Measurements from ENCODE around the gene EFCAB6. TPM values are rescaled to one million over a fixed set of nuclear protein-coding genes. Genes with fewer than 3 reads are reported as not detected.

Gene EFCAB6
- total RNA-seq, 1 experiment from 2014 or later: 0.21 TPM

DNA sequence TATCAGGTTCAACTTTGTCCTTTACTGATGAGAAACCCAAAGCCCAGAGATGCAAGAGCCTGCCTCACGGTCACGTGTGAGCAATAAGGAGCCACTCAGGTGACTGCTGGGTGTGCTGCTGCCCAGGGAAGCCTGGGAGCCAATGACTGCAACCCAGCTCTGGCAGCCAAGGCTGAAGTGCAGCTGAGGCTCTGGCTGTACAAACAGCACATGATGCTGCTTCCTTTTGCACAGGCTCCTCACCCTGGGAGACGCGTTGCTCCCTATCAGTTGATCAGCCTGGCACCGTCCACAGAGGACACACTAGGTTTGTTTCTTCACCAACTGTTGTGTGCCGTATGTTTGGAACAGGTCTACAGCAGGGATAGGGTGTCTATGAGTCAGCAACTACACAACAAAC is 168.7 kb downstream of the EFCAB6 start:
- CTCF ChIA-PET: no interaction called here
- Histone ChIP-seq H3K4me3 (ENCODE audit: low read depth in 2 of 2, low read length in 2 of 2) (no peak overlapping the region), H3K27ac (ENCODE audit: low read length) (no peak overlapping the region), H3K9me3 (ENCODE audit: control insufficient read depth, insufficient read depth, low read depth, low read length) (peaks cover 5% of the 10 kb centered on the region; the same call in 1 of the 2 replicates), H3K4me1 (ENCODE audit: control insufficient read depth, insufficient read depth, low read length) (no peaks in the 10 kb centered on the region), H3K36me3 (ENCODE audit: control insufficient read depth, insufficient read depth, low read length) (no peaks in the 10 kb centered on the region), H3K27me3 (ENCODE audit: control insufficient read depth, insufficient read depth, low read length) (peaks cover 4% of the 10 kb centered on the region; the same call in 1 of the 2 replicates)
- DNase-seq (ENCODE audit: low read depth, low spot score): no peak
- ATAC-seq: no peak
- intact Hi-C loops (cut with micrococcal nuclease; ENCODE audit: unreplicated experiment) (no loop called here), in situ Hi-C loops (cut with HindIII; ENCODE audit: low pct_unique_long_range_greater_than_20kb, low sequenced_read_pairs) (no loop called here)
- BruUV-seq (replicated peaks): no TSS peak
- POLR2A ChIA-PET: no interaction called here
- no peak for TF ChIP-seq SIN3A (IDR thresholded peaks at IDR 0.05; ENCODE audit: borderline replicate concordance, insufficient read depth, low read depth, low read length)
- TF ChIP-seq POLR2AphosphoS5 (IDR thresholded peaks at IDR 0.05; ENCODE audit: low read depth, low read length): no peak
- no peak for TF ChIP-seq REST (IDR thresholded peaks at IDR 0.05; ENCODE audit: insufficient read depth in 1 of 2, low read depth in 2 of 2, low read length in 1 of 2)
- TF ChIP-seq TCF7L2 (IDR thresholded peaks at IDR 0.05; ENCODE audit: low read depth, low read length): no peak
- TF ChIP-seq, protein P1, sequence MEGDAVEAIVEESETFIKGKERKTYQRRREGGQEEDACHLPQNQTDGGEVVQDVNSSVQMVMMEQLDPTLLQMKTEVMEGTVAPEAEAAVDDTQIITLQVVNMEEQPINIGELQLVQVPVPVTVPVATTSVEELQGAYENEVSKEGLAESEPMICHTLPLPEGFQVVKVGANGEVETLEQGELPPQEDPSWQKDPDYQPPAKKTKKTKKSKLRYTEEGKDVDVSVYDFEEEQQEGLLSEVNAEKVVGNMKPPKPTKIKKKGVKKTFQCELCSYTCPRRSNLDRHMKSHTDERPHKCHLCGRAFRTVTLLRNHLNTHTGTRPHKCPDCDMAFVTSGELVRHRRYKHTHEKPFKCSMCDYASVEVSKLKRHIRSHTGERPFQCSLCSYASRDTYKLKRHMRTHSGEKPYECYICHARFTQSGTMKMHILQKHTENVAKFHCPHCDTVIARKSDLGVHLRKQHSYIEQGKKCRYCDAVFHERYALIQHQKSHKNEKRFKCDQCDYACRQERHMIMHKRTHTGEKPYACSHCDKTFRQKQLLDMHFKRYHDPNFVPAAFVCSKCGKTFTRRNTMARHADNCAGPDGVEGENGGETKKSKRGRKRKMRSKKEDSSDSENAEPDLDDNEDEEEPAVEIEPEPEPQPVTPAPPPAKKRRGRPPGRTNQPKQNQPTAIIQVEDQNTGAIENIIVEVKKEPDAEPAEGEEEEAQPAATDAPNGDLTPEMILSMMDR (IDR thresholded peaks at IDR 0.05): no peak

- no peak for ATAC-seq
- no peaks in the 10 kb centered on the region for H3K4me1 ChIP-seq (ENCODE audit: control insufficient read depth, insufficient read depth, low read length)
- H3K4me3 ChIP-seq (ENCODE audit: low read depth in 2 of 2, low read length in 2 of 2): no peak overlapping the region
- intact Hi-C loops (cut with micrococcal nuclease; ENCODE audit: unreplicated experiment): no loop called here
- DNase-seq (ENCODE audit: low read depth, low spot score): no peak
- H3K27ac ChIP-seq (ENCODE audit: low read length): no peak overlapping the region
- peaks cover 4% of the 10 kb centered on the region; the same call in 1 of the 2 replicates for H3K27me3 ChIP-seq (ENCODE audit: control insufficient read depth, insufficient read depth, low read length)
- no peak for TF ChIP-seq SIN3A (IDR thresholded peaks at IDR 0.05; ENCODE audit: borderline replicate concordance, insufficient read depth, low read depth, low read length)
- TF ChIP-seq TCF7L2 (IDR thresholded peaks at IDR 0.05; ENCODE audit: low read depth, low read length): no peak
- TF ChIP-seq, protein P1 (IDR thresholded peaks at IDR 0.05): no peak
- no peak for TF ChIP-seq REST (IDR thresholded peaks at IDR 0.05; ENCODE audit: insufficient read depth in 1 of 2, low read depth in 2 of 2, low read length in 1 of 2)
- TF ChIP-seq POLR2AphosphoS5 (IDR thresholded peaks at IDR 0.05; ENCODE audit: low read depth, low read length): no peak
- POLR2A ChIA-PET: no interaction called here
- in situ Hi-C loops (cut with HindIII; ENCODE audit: low pct_unique_long_range_greater_than_20kb, low sequenced_read_pairs): no loop called here
- H3K36me3 ChIP-seq (ENCODE audit: control insufficient read depth, insufficient read depth, low read length): no peaks in the 10 kb centered on the region
- CTCF ChIA-PET: no interaction called here
- BruUV-seq (replicated peaks): no TSS peak
- H3K9me3 ChIP-seq (ENCODE audit: control insufficient read depth, insufficient read depth, low read depth, low read length): peaks cover 5% of the 10 kb centered on the region; the same call in 1 of the 2 replicates
Measured at GRCh38 chr22:43642319-43643206, 169.5 kb downstream of the EFCAB6 start.
